T47D (cell line): ENCODE data around the gene TPRG1L.

Experiments
- DNase-seq, 2 experiments: peaks; one replicate each; pipeline versions ENCODE4 v3.0.0 to v3.0.0-alpha.2; 2011 to 2012; ENCODE audit warnings: low read depth in 1 of 2, low spot score in 1 of 2
- JUND ChIP-seq: IDR thresholded peaks from 2 replicates; pipeline ENCODE4 v1.6.1; 2012; ENCODE audit warnings: low read depth
- in situ Hi-C: cut with HindIII; loops from 2 replicates; pipeline ENCODE4 v1.10.0; 2016; ENCODE audit warnings: low sequenced_read_pairs, low pct_unique_long_range_greater_than_20kb

The TPRG1L gene

DNA sequence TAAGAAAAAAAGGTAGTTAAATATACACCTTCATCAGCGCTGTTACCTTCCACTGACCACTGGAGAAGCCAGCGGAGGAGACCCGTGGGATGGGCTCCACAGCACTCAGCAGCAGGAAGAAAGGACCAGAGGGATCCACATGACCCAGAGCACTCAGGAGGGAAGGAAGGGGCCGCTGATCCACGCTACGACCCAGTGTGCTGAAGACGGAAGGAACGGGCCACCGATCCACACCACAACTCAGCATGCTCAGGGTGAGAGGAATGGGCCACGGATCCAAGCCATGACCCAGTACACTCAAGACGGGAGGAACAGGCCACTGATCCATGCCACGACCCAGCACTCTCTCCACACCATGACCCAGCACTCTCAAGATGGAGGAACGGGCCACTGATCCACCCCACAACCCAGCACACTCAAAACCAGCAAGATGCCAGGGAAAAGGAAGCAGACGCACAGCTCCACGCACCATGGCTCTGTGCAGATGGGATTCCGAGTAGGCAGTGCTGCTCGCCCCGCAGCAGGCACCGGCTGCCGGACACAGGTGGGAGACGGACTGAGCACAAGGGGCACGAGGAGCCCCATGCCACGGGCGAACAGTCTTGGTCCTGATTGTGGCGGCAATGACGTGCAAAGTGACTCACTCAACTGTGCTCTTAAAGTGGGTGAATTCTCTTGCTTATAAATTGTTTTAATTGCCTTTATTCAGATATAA, 16.4 kb downstream of the TPRG1L start:
- in situ Hi-C loops = no loop called here
- TF ChIP-seq JUND = no peak
- DNase-seq = no peak

DNA sequence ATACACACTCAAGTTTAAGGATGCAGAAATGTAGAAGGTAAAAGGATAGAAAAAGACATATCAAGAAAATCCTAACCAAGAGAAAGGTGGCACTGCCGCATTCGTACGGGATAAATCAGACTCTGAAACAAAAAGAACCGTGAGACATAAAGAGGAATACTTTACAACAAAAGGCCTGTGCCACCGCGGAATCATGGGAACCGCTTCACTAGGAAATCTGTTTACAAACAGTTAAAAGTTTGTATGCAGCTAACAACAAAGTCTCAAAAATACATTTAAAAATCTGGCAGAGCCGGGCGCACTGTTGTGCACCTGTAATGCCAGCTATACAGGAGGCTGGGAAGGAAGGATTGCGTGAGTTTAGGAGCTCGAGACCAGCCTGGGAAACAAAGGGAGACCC, 17.0 kb downstream of the TPRG1L start:
- in situ Hi-C loops = no loop called here
- no peak for TF ChIP-seq JUND
- no peak for DNase-seq

DNA sequence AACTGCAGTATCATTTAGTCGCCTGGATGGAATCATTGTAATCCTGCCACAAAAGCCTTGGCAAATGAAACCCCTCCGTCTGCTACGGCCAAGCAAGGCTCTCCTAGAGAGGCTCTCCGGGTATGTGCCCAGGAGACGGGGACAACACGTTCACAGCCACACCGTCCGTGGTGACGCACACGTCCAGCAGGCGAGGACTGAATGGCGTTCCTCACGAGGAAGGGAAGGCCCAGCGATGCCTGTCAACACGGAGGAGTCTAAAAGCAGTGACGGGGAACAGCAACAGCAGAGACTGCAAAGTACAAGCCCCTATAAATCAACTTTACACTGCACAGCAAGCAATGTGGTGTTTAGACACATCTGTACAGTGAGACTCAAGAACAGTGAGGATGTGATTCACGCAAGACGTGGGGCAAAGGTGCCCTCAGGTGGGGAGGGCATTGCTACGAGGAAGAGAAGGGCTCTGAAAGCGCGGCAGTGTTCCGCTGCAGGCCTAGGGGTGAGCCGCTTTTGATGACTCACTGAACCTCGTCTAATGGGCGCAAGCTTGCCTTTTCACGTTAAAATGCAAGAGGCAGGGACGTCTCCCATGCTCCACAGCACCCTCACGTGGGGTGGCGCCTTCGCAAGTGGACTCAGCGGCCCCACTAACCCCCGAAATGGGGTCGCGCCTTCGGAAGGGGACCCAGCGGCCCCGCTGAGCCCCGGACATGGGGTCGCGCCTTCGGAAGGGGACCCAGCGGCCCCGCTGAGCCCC, 18.3 kb downstream of the TPRG1L start:
- no peak for DNase-seq
- in situ Hi-C loops = no loop called here
- TF ChIP-seq JUND = no peak

DNA sequence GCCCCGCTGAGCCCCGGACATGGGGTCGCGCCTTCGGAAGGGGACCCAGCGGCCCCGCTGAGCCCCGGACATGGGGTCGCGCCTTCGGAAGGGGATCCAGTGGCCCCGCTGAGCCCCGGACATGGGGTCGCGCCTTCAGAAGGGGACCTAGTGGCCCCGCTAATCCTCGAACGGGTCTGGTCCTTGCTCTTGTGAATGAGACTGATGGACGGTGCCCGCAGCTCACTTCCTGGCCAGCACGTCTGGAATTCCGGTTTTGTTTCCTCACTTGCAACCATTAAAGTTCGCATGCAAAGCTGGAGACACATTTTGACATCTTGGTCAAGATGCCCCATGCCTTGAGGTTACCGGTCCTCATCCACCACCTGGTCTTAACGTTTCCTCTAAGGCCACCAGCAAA, 19.5 kb downstream of the TPRG1L start:
- in situ Hi-C loops = no loop called here
- TF ChIP-seq JUND = no peak
- no peak for DNase-seq

DNA sequence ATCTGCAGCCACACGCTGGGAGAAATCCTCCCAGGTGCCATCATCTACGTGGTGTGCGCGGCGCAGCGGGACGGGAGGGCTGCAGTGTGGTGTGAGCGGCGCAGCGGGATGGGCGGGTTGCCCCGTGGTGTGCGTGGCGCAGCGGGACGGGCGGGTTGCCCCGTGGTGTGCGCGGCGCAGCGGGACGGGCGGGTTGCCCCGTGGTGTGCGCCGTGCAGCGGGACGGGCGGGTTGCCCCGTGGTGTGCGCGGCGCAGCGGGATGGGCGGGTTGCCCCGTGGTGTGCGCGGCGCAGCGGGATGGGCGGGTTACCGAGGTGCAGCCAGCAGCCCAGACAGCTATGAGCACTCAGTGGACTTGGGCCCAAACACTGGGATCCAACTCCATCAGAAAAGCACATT, 20.4 kb downstream of the TPRG1L start:
- no peak for TF ChIP-seq JUND
- in situ Hi-C loops = no loop called here
- no peak for DNase-seq

DNA sequence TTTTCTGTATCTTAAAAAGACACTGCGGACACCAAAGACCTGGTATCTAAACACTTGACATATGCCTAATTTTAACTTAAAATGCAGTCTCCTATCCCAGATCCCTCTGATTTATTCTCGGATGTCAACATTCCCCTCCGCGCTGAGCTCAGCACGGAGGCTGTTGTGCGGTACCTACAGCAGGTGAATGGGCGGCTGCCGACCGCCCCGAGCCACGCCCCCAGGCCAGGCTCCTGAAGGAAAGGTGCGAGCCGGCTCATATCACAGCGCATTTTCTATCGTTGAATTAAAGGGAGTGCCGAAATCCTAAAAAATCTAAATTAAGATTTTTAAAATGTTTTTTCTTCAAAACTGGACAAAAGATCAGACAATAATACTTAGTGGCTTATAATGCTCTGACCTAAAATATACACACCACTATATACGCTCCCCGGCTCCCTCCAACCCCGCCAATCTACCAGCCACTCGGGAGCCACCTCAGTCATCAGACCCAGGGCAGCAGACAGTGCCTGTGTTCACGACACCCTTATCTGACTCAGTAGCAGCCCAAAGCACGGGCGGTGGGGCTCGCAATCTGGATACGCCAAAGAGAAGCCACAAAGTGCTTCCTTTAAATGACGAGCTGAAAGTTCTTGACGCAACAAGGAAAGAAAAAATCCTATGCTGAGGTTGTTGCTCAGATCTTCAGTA, 21.0 kb downstream of the TPRG1L start:
- no peak for DNase-seq
- in situ Hi-C loops = no loop called here
- no peak for TF ChIP-seq JUND

DNA sequence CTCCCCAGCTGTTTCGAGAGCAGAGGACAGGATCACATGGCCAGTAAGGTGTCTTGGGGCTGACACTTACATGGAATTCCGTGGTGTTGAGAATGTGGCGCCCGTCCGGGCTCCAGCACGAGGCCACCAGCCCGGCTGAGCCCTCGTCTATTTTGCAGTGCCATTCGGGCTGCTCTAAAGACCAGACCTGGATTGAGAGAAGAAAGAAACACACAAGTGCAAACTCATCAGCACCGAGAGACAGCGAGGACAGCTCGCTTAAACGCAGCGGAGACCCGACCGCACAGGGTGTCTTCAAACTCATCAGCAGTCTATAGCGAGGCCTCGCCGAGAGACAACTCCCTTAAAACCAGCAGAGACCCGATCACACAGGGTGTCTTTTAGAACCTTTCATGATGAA, 21.8 kb downstream of the TPRG1L start:
- no peak for DNase-seq
- TF ChIP-seq JUND = no peak
- in situ Hi-C loops = no loop called here

DNA sequence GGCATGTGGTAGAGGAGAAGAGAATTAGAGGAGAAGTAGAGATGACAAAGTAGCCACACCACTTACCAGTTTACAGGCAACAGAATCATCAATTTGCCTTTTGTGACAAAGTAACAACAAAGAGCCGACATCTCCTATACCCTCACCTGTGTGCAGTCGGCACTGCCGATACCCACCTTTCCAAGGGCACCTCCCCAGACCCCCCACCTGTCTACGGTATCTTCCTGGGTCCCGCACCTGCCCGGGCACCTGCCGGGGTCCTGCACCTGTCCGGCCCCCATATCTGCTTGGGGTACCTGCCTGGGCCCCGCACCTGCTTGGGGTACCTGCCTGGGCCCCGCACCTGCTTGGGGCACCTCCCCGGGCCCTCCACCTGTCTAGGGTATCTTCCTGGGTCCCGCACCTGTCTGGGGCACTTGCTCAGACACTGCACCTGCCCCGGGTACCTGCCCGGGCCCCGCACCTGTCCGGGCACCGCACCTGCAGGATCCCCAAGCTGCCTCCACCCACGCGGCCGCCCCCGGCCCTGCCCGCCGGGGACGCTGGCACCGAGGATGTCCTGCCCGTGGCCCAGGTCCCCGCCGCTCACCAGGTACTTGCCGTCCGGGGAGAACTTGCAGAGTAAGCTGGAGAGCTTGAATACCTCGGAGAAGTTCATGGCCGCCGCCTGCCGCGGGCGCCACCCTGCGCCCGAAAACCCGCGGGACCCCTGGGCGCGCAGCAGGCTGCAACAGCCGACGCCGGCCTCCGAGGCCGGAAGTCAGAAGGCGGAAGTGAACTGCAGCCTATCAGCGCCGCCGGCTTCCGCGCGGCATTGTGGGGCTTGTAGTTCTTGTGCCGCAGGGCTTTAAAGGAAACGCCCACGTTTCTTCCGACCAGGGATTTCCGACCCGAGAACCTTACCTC, 24.8 kb downstream of the TPRG1L start, which contains the start of gene WRAP73:
Gene WRAP73, minus strand, starts transcription at position 762 of the 906 bp plus-strand sequence. Its CDS starts 104 bp downstream, at position 658.
- in situ Hi-C loops = no loop called here
- peak; percentile 90 to 92 for DNase-seq
- no peak for TF ChIP-seq JUND

DNA sequence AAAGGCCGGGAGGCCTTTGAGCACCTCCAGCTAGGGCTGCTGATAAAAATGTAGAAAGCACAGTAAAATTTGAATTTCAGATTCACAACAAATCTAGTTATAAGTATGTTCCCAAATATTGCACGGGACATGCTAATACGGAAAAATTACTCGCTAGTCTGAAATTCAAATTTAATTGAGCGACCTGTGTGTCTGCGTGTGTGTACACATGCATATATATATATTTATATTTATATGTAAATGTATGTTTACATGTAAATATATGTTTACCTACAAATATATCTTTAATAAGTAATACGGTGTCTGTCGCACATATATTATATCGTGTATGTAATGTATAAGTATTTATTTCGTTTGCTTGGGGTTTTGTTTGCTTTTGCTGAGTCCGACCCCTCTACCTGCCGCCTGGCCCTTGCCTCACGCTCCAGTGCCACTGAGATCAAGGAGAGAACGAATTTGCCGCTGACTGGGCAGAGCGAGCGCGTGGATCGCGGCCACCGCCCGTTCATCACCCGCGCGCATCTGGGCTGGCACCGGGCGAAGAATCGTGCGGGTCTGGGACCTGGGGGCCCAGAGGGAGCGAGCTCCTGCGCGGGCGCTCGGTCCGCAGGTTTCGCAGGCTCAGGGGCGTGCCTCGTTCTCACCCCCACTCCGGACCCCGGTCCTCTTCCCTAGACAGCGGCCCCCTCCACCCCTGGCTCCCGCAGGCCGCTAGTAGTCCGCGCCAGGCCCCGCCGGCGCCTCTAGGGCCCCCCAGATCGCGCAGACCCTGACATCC, 25.6 kb downstream of the TPRG1L start:
- in situ Hi-C loops = no loop called here
- TF ChIP-seq JUND = no peak
- no peak for DNase-seq

DNA sequence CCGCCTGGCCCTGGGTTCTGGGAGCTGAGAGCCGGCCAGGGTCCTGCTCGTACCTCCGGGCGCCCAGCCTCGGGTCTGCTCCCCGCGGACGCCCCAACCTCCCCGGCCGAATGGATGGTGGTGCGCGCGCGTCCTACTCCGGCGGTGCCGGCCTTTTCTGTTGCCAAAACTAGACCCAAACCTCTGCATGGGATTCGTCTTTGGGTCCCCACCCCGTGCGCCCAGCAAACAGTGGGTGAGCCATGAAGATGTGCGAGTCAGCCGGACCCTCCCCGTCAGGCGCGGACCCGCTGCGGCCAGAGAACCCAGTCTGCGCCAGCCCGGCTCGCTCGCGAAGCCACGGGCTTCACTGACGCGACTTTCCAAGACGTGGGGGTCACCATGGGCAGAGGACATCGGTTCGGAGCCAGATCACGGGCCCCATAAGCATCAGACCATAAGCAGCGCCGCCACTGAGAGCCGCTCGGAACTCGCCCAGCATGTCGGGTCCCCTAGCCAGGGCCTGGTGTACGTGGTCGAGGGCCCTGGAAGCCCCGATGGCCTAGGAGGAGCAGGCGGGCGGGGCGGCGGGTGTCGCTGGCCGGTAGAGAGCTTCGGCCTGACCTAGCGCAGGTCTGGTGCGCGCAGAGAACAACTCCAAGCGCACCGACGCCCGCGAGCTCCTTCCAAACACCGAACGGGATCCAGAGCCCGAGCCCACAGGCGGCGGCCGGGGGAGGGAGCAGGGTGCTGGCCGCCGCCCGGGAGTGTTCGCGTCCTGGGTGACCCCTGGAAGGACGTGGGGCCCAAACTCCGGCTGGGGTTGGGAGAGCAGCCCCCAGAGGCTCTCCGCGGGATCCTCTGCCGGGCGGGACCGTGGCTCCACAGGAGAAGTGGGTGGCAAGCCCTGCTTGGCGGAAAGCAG, 26.5 kb downstream of the TPRG1L start:
- no peak for DNase-seq
- no peak for TF ChIP-seq JUND
- in situ Hi-C loops = no loop called here

DNA sequence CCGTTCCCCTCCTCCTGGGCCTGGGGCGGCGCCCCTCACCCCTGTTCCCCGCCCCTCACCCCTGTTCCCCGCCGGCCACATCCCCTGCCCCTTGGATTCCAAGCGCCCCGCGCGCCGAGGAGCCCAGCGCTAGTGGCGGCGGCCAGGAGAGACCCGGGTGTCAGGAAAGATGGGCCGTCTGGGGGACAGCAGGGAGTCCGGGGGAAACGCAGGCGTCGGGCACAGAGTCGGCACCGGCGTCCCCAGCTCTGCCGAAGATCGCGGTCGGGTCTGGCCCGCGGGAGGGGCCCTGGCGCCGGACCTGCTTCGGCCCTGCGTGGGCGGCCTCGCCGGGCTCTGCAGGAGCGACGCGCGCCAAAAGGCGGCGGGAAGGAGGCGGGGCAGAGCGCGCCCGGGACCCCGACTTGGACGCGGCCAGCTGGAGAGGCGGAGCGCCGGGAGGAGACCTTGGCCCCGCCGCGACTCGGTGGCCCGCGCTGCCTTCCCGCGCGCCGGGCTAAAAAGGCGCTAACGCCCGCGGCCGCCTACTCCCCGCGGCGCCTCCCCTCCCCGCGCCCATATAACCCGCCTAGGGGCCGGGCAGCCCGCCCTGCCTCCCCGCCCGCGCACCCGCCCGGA, 27.2 kb downstream of the TPRG1L start, which contains the start of gene TP73:
Gene TP73, plus strand, starts transcription at position 587 of the 618 bp plus-strand sequence. CDS start 29,850 bp downstream, outside the sequence.
- in situ Hi-C loops = no loop called here
- TF ChIP-seq JUND = no peak
- peak; percentile 67 for DNase-seq
